K562 (cell line): ENCODE measurements around the gene MRPL32. TPM values are rescaled to one million over a fixed set of nuclear protein-coding genes. Genes with fewer than 3 reads are reported as not detected.

Experiments
- BRCA1 ChIP-seq, 2 experiments: fragments of 450-650 bp in 1 of 2; sonication (generic) in 1 of 2; formaldehyde crosslinking in 1 of 2; IDR thresholded peaks; 2 replicates each; pipeline versions ENCODE4 v1.5.0 to v1.6.1; 2017 to 2020; ENCODE audit warnings: mild to moderate bottlenecking in 1 of 2, missing genetic modification reagents in 1 of 2
- ELF1 ChIP-seq: fragments of 200-800 bp; sonication (Bioruptor generic); IDR thresholded peaks from 2 replicates; pipeline ENCODE4 v1.6.1; 2016; ENCODE audit warnings: missing genetic modification characterization, missing compliant biosample characterization
- GATAD2A ChIP-seq: fragments of 450-650 bp; IDR thresholded peaks from 2 replicates; pipeline ENCODE4 v1.6.1; 2017
- KHSRP ChIP-seq: fragments of 450-650 bp; IDR thresholded peaks from 2 replicates; pipeline ENCODE4 v1.6.1; 2017
- NFRKB ChIP-seq: fragments of 450-650 bp; IDR thresholded peaks from 2 replicates; pipeline ENCODE4 v1.6.1; 2016; ENCODE audit warnings: low read depth
- OTX1 ChIP-seq: fragments of 450-650 bp; formaldehyde crosslinking; IDR thresholded peaks from 2 replicates; pipeline ENCODE4 v1.4.0; 2022; ENCODE audit warnings: mild to moderate bottlenecking
- POU5F1 ChIP-seq: fragments of 150-350 bp; IDR thresholded peaks from 2 replicates; pipeline ENCODE4 v1.6.1; 2014; ENCODE audit warnings: borderline replicate concordance, low read length, low read depth, mild to moderate bottlenecking; ENCODE audit not compliant: partially characterized antibody
- SAP30 ChIP-seq: fragments of 200-600 bp; sonication (generic); IDR thresholded peaks from 2 replicates; pipeline ENCODE4 v1.6.1; 2012; ENCODE audit warnings: borderline replicate concordance, low read depth, mild to moderate bottlenecking, moderate library complexity, low read length, control low read depth, inconsistent platforms; ENCODE audit not compliant: insufficient read depth, poor library complexity, severe bottlenecking
- SOX6 ChIP-seq: fragments of 450-650 bp; IDR thresholded peaks from 2 replicates; pipeline ENCODE4 v1.6.1; 2014; ENCODE audit warnings: mild to moderate bottlenecking
- TAF9B ChIP-seq: fragments of 450-650 bp; IDR thresholded peaks from 2 replicates; pipeline ENCODE4 v1.6.1; 2018; ENCODE audit warnings: mild to moderate bottlenecking; ENCODE audit not compliant: partially characterized antibody
- TCF7 ChIP-seq: sonication (generic); IDR thresholded peaks from 2 replicates; pipeline ENCODE4 v1.6.1; 2016; ENCODE audit warnings: antibody characterized with exemption, borderline replicate concordance
- ZNF121 ChIP-seq: sonication (generic); formaldehyde crosslinking; conservative IDR thresholded peaks from 2 replicates; pipeline ENCODE4 v1.8.0; 2022; ENCODE audit warnings: missing genetic modification reagents
- ZNF79 ChIP-seq: fragments of 250-450 bp; sonication (Bioruptor Pico); IDR thresholded peaks from 2 replicates; pipeline ENCODE4 v1.4.0; 2020; ENCODE audit warnings: low read depth, mild to moderate bottlenecking, moderate library complexity
- polyA plus RNA-seq, 8 experiments: library from polyadenylated mRNA; depleted of rRNA in 4 of 8; stranded (reverse) in 5 of 8; unstranded in 3 of 8; fragments of >200 nt; fragmentation: Nextera tagmentation in 2 of 8; fragmentation: Illumina TruSeq in 1 of 8; extraction: Ambion mirVana in 2 of 8; extraction: Trizol in 1 of 8; gene quantifications; 2 replicates each; pipeline versions ENCODE4 v1.2.1 to v1.2.3, GENCODE V29; 2011 to 2014; ENCODE audit warnings: inconsistent platforms in 1 of 8, missing spikeins in 1 of 8
- total RNA-seq, 7 experiments: library from RNA; depleted of rRNA in 6 of 7; stranded (reverse); fragments of >200 nt in 6 of 7; fragmentation: Illumina TruSeq in 2 of 7; extraction: Trizol in 2 of 7; gene quantifications; 2 replicates each; pipeline versions ENCODE4 v1.2.1 to v1.2.3, GENCODE V29; 2011 to 2021; ENCODE audit warnings: low replicate concordance in 1 of 7
- TF ChIP-seq, protein P1 (sequence below): fragments of 250-450 bp; sonication (Bioruptor Pico); IDR thresholded peaks from 2 replicates; pipeline ENCODE4 v1.8.0; 2021; ENCODE audit warnings: moderate library complexity, mild to moderate bottlenecking, inconsistent platforms
- TF ChIP-seq, protein P2 (sequence below): fragments of 450-650 bp; IDR thresholded peaks from 2 replicates; pipeline ENCODE4 v1.7.1; 2018; ENCODE audit warnings: mild to moderate bottlenecking, low read depth; ENCODE audit not compliant: partially characterized antibody
- TF ChIP-seq, protein P3 (sequence below): fragments of 450-650 bp; IDR thresholded peaks from 2 replicates; pipeline ENCODE4 v1.6.1; 2016; ENCODE audit warnings: missing biosample characterization, missing genetic modification characterization
- TF ChIP-seq, protein P4 (sequence below), 2 experiments: fragments of 450-650 bp; IDR thresholded peaks; 2 replicates each; pipeline ENCODE4 v1.6.1; 2016
- TF ChIP-seq, protein P5 (sequence below): sonication (generic); formaldehyde crosslinking; IDR thresholded peaks from 2 replicates; pipeline ENCODE4 v1.8.0; 2022; ENCODE audit warnings: mild to moderate bottlenecking, low read depth, missing genetic modification reagents
- TF ChIP-seq, protein P6 (sequence below): sonication (generic); formaldehyde crosslinking; IDR thresholded peaks from 2 replicates; pipeline ENCODE4 v1.8.1; 2022; ENCODE audit warnings: missing genetic modification reagents

MRPL32 gene
- total and polyA plus RNA-seq, 9 of the 15 experiments (the other 6 are each of a cell fraction or from before 2014, with no cell fraction given): 75.5 to 351 (median 138) TPM

DNA sequence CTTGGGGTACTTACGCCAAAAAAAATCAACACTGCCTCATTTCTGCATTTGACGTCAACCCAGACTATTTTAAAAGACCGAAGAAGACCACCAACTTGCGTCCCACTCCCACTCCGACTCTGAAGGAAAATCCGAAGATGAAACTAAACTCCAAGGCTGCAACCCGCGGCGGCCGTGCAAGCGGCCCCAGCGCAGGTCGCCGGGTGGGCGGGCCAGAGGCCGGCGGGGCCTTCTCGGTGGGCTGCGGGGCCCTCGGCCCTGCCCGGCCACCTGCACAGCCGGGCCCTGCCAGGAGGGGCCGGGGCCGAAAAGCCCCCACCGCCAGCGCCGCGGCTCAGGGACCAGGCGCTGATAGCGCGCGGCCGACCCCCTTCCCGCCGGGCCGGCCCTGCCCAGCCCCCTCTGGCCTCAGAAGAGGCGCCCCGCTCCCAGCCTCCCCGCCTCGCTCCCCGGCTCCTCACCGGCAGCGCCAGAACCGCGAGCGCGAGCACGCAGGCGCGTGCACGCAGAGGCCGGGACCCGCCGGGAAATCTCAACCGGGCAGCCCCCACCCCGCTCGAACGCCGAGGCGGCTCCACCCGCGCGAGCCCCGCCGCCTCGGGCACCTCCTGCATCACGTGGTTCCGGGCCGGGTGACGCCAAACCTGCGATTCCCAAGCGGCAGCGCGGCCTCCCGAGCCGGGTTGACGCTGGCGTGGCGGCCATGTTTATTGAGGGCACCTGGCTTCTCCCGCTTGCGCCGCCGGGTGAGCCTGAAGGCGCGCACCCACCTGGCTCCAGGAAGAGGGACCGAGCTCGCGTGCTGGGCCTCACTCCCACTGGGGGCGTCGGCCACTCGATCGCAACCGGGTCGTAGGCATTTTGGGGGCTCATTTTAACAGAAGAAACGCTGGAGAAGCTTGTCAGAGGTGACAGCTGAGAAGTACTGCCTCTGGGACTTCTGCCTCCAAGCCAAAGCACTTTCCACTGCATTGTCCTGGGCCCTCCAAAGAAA lies 20.4 kb upstream of the MRPL32 start, which contains the start of gene C7orf25 (continued):
- TF ChIP-seq TAF9B (no peak), SOX6 (0 out of 2 replicates have a peak, but pooled peaks have one; percentile 59), ELF1 (tag) (peak; percentile 65; the same call in 1 of the 2 replicates), POU5F1 (peak; percentile 57), NFRKB (peak; percentile 71; the same call in 1 of the 2 replicates), SAP30 (peak; percentile 29), KHSRP (no peak), BRCA1 (IDR thresholded peaks at IDR 0.05) (no peak), BRCA1 (CRISPR knock-in tag; IDR thresholded peaks at IDR 0.05) (no peak), GATAD2A (0 out of 2 replicates have a peak, but pooled peaks have one; percentile 38), ZNF79 (CRISPR knock-in tag) (no peak), OTX1 (CRISPR knock-in tag) (no peak), ZNF121 (no peak), TCF7 (no peak)
- TF ChIP-seq, protein P1, sequence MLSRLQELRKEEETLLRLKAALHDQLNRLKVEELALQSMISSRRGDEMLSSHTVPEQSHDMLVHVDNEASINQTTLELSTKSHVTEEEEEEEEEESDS (CRISPR knock-in tag): no peak
- TF ChIP-seq, protein P2, sequence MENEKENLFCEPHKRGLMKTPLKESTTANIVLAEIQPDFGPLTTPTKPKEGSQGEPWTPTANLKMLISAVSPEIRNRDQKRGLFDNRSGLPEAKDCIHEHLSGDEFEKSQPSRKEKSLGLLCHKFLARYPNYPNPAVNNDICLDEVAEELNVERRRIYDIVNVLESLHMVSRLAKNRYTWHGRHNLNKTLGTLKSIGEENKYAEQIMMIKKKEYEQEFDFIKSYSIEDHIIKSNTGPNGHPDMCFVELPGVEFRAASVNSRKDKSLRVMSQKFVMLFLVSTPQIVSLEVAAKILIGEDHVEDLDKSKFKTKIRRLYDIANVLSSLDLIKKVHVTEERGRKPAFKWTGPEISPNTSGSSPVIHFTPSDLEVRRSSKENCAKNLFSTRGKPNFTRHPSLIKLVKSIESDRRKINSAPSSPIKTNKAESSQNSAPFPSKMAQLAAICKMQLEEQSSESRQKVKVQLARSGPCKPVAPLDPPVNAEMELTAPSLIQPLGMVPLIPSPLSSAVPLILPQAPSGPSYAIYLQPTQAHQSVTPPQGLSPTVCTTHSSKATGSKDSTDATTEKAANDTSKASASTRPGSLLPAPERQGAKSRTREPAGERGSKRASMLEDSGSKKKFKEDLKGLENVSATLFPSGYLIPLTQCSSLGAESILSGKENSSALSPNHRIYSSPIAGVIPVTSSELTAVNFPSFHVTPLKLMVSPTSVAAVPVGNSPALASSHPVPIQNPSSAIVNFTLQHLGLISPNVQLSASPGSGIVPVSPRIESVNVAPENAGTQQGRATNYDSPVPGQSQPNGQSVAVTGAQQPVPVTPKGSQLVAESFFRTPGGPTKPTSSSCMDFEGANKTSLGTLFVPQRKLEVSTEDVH: peak; percentile 42
- TF ChIP-seq, protein P3, sequence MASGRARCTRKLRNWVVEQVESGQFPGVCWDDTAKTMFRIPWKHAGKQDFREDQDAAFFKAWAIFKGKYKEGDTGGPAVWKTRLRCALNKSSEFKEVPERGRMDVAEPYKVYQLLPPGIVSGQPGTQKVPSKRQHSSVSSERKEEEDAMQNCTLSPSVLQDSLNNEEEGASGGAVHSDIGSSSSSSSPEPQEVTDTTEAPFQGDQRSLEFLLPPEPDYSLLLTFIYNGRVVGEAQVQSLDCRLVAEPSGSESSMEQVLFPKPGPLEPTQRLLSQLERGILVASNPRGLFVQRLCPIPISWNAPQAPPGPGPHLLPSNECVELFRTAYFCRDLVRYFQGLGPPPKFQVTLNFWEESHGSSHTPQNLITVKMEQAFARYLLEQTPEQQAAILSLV (tag): no peak
- TF ChIP-seq, protein P4, sequence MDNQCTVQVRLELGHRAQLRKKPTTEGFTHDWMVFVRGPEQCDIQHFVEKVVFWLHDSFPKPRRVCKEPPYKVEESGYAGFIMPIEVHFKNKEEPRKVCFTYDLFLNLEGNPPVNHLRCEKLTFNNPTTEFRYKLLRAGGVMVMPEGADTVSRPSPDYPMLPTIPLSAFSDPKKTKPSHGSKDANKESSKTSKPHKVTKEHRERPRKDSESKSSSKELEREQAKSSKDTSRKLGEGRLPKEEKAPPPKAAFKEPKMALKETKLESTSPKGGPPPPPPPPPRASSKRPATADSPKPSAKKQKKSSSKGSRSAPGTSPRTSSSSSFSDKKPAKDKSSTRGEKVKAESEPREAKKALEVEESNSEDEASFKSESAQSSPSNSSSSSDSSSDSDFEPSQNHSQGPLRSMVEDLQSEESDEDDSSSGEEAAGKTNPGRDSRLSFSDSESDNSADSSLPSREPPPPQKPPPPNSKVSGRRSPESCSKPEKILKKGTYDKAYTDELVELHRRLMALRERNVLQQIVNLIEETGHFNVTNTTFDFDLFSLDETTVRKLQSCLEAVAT (IDR thresholded peaks at IDR 0.05): no peak
- TF ChIP-seq, protein P5, sequence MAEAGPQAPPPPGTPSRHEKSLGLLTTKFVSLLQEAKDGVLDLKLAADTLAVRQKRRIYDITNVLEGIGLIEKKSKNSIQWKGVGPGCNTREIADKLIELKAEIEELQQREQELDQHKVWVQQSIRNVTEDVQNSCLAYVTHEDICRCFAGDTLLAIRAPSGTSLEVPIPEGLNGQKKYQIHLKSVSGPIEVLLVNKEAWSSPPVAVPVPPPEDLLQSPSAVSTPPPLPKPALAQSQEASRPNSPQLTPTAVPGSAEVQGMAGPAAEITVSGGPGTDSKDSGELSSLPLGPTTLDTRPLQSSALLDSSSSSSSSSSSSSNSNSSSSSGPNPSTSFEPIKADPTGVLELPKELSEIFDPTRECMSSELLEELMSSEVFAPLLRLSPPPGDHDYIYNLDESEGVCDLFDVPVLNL (CRISPR knock-in tag): peak; percentile 48; the same call in 1 of the 2 replicates
- TF ChIP-seq, protein P6, sequence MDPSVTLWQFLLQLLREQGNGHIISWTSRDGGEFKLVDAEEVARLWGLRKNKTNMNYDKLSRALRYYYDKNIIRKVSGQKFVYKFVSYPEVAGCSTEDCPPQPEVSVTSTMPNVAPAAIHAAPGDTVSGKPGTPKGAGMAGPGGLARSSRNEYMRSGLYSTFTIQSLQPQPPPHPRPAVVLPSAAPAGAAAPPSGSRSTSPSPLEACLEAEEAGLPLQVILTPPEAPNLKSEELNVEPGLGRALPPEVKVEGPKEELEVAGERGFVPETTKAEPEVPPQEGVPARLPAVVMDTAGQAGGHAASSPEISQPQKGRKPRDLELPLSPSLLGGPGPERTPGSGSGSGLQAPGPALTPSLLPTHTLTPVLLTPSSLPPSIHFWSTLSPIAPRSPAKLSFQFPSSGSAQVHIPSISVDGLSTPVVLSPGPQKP (CRISPR knock-in tag): no peak
